ENCODE data around the gene SPEF2.

- TF ChIP-seq ZNF274 (IDR thresholded peaks at IDR 0.05; ENCODE audit: low read depth, low read length) (no peak), YY1 (IDR thresholded peaks at IDR 0.05; ENCODE audit: insufficient read depth, insufficient read length) (no peak)
These were observed 127.5 kb downstream of the SPEF2 start for GRCh38 chr5:35745193-35745592.

Data from NT2/D1 (cell line).